Spleen (tissue), 7 donors: Measurements from ENCODE around the gene HS2ST1.

ENCODE experiments used
- POLR2A ChIP-seq, 3 donors: fragments of 450-650 bp; IDR thresholded peaks; one replicate each; pipeline ENCODE4 v1.5.1; 2017; ENCODE audit warnings: antibody characterized with exemption in 3 of 3, mild to moderate bottlenecking in 1 of 3
- TF ChIP-seq, protein P1 (sequence below), 11 experiments: fragments of 200-600 bp in 7 of 11; fragments of 450-650 bp in 4 of 11; sonication (generic) in 4 of 11; IDR thresholded peaks in 8 of 11; conservative IDR thresholded peaks in 3 of 11; 1 replicate in 7 of 11; 2 replicates in 4 of 11; pipeline versions ENCODE4 v1.4.0 to v1.8.0; 2016 to 2021; ENCODE audit warnings: antibody characterized with exemption in 11 of 11, inconsistent platforms in 4 of 11, mild to moderate bottlenecking in 1 of 11
- donor health status: DM: no; HTN: no; CAD: no; lungs with moderate emphysema.
- donor health status: DM: no; HTN: no; CAD: no.
- donor health status: DM: no; HTN: no; CAD: no.

DNA sequence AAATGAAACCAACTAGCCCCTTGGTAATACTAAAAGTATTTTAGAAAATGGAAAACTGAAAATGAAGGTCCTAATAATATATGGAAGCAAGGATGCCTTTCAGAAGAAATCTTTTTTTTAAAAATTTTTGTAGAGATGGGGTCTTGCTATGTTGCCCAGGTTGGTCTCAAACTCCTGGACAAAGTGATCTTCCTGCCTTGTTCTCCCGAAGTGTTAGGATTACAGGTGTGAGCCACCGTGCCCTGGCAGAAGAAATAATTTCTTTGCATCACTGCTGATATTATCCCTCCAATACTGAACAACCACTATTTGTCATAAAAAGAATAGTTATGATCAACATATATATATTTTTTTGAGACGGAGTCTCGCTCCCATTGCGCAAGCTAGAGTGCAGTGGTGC, 26.1 kb upstream of the HS2ST1 start:
- TF ChIP-seq, protein P1, sequence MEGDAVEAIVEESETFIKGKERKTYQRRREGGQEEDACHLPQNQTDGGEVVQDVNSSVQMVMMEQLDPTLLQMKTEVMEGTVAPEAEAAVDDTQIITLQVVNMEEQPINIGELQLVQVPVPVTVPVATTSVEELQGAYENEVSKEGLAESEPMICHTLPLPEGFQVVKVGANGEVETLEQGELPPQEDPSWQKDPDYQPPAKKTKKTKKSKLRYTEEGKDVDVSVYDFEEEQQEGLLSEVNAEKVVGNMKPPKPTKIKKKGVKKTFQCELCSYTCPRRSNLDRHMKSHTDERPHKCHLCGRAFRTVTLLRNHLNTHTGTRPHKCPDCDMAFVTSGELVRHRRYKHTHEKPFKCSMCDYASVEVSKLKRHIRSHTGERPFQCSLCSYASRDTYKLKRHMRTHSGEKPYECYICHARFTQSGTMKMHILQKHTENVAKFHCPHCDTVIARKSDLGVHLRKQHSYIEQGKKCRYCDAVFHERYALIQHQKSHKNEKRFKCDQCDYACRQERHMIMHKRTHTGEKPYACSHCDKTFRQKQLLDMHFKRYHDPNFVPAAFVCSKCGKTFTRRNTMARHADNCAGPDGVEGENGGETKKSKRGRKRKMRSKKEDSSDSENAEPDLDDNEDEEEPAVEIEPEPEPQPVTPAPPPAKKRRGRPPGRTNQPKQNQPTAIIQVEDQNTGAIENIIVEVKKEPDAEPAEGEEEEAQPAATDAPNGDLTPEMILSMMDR (IDR thresholded peaks at IDR 0.05 in 8 of 11, conservative IDR thresholded peaks at IDR 0.05 in 3 of 11): no peak
- no peak for TF ChIP-seq POLR2A (IDR thresholded peaks at IDR 0.05)
